Head of caudate nucleus (tissue), 42 donors: Measurements from ENCODE around the gene ZNF662.

Experiments
- DNase-seq, 42 donors: peaks; one replicate each; pipeline versions ENCODE4 v3.0.0 to v3.0.0-alpha.2; 2020 to 2021; ENCODE audit warnings: mixed read lengths in 7 of 42
- intact Hi-C: fragments of 100-400 bp; cut with DNase I; formaldehyde crosslinking; loops from one replicate; pipeline ENCODE4 v1.15.0; 2022

ZNF662 gene

GRCh38 chr3:42914771-42915515 is 9.0 kb downstream of the ZNF662 start:
- intact Hi-C loops: no loop called here
- DNase-seq: no peak

- intact Hi-C loops: no loop called here
- DNase-seq: no peak
Observed at GRCh38 chr3:42923606-42924005, 17.7 kb downstream of the ZNF662 start.

- intact Hi-C loops: no loop called here
- DNase-seq: no peak
Observed at GRCh38 chr3:42926310-42926709, 20.4 kb downstream of the ZNF662 start.

- intact Hi-C loops: no loop called here
- no peak for DNase-seq
Observed at GRCh38 chr3:42934111-42934510, 28.2 kb downstream of the ZNF662 start.

GRCh38 chr3:42934910-42935309 is 29.0 kb downstream of the ZNF662 start:
- intact Hi-C loops: no loop called here
- DNase-seq: no peak

GRCh38 chr3:42935472-42935871 is 29.5 kb downstream of the ZNF662 start:
- DNase-seq: no peak
- intact Hi-C loops: no loop called here

- peak; percentile 27 to 80 (median 60) for DNase-seq
- intact Hi-C loops: no loop called here
Observed at GRCh38 chr3:42936157-42936981, 30.4 kb downstream of the ZNF662 start.

GRCh38 chr3:42937334-42937733 is 31.4 kb downstream of the ZNF662 start:
- DNase-seq: no peak
- intact Hi-C loops: no loop called here

GRCh38 chr3:42942693-42943092 is 36.8 kb downstream of the ZNF662 start:
- intact Hi-C loops: no loop called here
- DNase-seq: no peak

GRCh38 chr3:42946050-42946449 is 40.1 kb downstream of the ZNF662 start:
- no peak for DNase-seq
- intact Hi-C loops: no loop called here

GRCh38 chr3:42957573-42957972 is 51.6 kb downstream of the ZNF662 start:
- no peak for DNase-seq
- intact Hi-C loops: no loop called here

- DNase-seq: no peak
- intact Hi-C loops: loop anchor here (10.0 kb wide), 2 partner anchors 195 to 295 kb away; no protein-coding TSS in a partner anchor
Observed at GRCh38 chr3:42960282-42960681, 54.3 kb downstream of the ZNF662 start.

GRCh38 chr3:42960786-42961185 is 54.8 kb downstream of the ZNF662 start:
- DNase-seq: no peak
- intact Hi-C loops: loop anchor here (10.0 kb wide), 2 partner anchors 194 to 294 kb away; no protein-coding TSS in a partner anchor

- peak in 30 of 42 donors; percentile 13 to 77 (median 51) for DNase-seq
- intact Hi-C loops: loop anchor here (10.0 kb wide), 2 partner anchors 193 to 293 kb away; no protein-coding TSS in a partner anchor
Observed at GRCh38 chr3:42961633-42962032, 55.7 kb downstream of the ZNF662 start.

GRCh38 chr3:42963269-42963668 is 57.3 kb downstream of the ZNF662 start:
- intact Hi-C loops: loop anchor here (10.0 kb wide), 2 partner anchors 192 to 292 kb away; no protein-coding TSS in a partner anchor
- no peak for DNase-seq

GRCh38 chr3:42964266-42964665 is 58.3 kb downstream of the ZNF662 start:
- intact Hi-C loops: loop anchor here (10.0 kb wide), 2 partner anchors 191 to 291 kb away; no protein-coding TSS in a partner anchor
- DNase-seq: no peak
